ENCODE measurements around the gene PCDHA10. TPM values are rescaled to one million over a fixed set of nuclear protein-coding genes. Genes with fewer than 3 reads are reported as not detected.
"Not testable (repeated sequence)": the region's sequence is repeated elsewhere in the genome, so short reads cannot be mapped to it uniquely, and the experiment has no call there.

Gene PCDHA10
- polyA plus RNA-seq (ENCODE audit: insufficient read length in 10 of 10), result under 1 TPM; 0.07 to 0.29 (median 0.17) TPM
- long read RNA-seq, donor 1, result 0 reads
- long read RNA-seq, donor 2, result 0 reads
- long read RNA-seq, donor 3, result 0 reads
- long read RNA-seq, donor 4, result 0 reads
- long read RNA-seq, donor 5, full-length matches to known transcripts, result 1 of 1 reads
- long read RNA-seq, donor 5, partial matches to known transcripts, result 0 of 1 reads
- long read RNA-seq, donor 5, other reads (novel, unspliced or antisense), result 0 of 1 reads
- long read RNA-seq, donor 6, full-length matches to known transcripts, result 1 of 1 reads
- long read RNA-seq, donor 6, partial matches to known transcripts, result 0 of 1 reads
- long read RNA-seq, donor 6, other reads (novel, unspliced or antisense), result 0 of 1 reads
- long read RNA-seq, donor 7, result 0 reads
- long read RNA-seq, donor 8, result 0 reads
- long read RNA-seq, donor 9, result 0 reads

DNA sequence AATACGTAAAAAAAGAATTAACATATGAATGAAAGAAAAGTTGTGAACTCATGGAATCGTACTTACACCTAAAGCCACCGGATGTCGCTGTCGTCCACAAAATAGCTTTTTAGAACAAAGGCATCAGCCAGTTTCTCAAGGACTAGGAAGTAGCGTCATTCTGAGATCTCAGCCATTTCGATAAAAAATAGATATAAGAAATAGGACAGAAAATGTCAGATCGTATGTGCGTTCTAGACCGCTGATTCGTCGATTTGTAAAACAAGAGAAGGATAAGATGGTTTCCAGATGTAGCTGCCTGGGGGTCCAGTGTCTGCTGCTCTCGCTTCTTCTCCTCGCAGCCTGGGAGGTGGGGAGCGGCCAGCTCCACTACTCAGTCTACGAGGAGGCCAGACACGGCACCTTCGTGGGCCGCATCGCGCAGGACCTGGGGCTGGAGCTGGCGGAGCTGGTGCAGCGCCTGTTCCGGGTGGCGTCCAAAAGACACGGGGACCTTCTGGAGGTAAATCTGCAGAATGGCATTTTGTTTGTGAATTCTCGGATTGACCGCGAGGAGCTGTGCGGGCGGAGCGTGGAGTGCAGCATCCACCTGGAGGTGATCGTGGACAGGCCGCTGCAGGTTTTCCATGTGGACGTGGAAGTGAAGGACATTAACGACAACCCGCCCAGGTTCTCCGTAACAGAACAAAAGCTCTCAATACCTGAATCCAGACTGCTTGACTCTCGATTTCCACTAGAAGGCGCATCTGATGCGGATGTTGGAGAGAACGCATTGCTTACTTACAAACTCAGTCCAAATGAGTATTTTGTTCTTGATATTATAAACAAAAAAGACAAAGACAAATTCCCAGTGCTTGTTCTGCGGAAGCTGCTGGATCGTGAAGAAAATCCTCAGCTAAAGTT, at the start of gene PCDHA10:
Gene PCDHA10 (plus strand): TSS at position 126 of the 903 bp plus-strand sequence. CDS start 152 bp downstream, at position 278.
- DNase-seq, result no peak

- no peak for DNase-seq
Measured at GRCh38 chr5:140806834-140807775, 48.6 kb upstream of the PCDHA10 start, which contains the start of gene PCDHA4. Gene PCDHA4 (plus strand): TSS chr5:140807068.

DNA sequence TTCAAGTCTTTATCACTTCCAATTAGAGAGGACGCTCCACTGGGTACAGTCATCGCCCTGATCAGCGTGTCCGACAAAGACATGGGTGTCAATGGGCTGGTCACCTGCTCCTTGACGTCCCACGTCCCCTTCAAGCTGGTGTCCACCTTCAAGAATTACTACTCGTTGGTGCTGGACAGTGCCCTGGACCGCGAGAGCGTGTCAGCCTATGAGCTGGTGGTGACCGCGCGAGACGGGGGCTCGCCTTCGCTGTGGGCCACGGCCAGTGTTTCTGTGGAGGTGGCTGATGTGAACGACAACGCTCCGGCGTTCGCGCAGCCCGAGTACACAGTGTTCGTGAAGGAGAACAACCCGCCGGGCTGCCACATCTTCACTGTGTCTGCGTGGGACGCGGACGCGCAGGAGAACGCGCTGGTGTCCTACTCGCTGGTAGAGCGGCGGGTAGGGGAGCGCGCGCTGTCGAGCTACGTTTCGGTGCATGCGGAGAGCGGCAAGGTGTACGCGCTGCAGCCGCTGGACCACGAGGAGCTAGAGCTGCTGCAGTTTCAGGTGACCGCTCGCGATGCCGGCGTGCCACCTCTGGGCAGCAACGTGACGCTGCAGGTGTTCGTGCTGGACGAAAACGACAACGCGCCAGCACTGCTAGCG, 47.3 kb upstream of the PCDHA10 start:
- not testable (repeated sequence) for DNase-seq

DNA sequence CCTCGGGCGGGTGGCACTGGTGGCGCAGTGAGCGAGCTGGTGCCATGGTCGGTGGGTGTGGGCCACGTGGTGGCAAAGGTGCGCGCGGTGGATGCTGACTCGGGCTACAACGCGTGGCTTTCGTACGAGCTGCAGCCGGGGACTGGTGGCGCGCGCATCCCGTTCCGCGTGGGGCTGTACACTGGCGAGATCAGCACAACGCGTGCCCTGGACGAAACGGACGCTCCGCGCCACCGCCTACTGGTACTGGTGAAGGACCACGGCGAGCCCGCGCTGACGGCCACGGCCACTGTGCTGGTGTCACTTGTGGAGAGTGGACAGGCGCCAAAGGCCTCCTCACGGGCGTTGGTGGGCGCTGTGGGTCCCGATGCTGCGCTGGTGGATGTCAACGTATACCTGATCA, 46.8 kb upstream of the PCDHA10 start:
- DNase-seq, result no peak

DNA sequence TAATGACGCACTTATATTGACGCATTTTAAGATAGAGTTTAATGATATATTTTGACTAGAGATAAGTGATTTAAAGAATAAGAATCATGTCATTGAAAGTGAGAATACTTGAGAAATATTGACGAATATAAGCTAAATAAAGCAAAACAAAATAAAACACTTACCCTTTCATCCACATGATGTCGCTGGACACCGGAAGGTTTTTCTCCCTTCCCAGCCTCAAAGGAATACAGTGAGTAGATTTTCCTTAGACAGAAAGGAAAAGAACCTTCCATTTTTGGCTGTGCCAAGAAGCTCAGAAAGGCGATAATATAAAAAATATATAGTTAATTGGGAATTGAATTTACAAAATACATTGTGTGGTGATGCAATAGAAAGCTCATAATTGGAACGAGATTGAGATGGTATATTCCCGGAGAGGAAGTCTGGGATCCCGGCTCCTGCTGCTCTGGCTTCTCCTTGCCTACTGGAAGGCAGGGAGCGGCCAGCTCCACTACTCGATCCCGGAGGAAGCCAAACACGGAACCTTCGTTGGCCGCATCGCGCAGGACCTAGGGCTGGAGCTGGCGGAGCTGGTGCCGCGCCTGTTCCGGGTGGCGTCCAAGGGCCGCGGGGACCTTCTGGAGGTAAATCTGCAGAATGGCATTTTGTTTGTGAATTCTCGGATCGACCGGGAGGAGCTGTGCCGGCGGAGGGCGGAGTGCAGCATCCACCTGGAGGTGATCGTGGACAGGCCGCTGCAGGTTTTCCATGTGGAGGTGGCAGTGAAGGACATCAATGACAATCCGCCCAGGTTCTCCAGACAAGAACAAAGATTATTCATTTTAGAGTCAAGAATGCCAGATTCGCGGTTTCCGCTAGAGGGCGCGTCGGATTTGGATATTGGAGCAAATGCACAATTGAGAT, 34.1 kb upstream of the PCDHA10 start, which contains the start of gene PCDHA5:
Gene PCDHA5 (plus strand): TSS at position 239 of the 906 bp plus-strand sequence.
- no peak for DNase-seq

DNA sequence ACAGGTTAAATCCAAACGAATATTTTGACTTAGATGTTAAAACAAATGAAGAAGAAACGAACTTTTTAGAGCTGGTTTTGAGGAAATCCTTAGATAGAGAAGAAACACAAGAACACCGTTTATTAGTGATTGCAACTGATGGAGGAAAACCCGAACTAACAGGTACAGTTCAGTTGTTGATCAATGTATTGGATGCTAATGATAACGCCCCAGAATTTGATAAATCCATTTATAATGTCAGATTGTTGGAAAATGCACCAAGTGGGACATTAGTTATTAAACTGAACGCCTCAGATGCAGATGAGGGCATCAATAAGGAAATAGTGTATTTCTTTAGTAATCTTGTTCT, 33.4 kb upstream of the PCDHA10 start:
- no peak for DNase-seq

- DNase-seq, result not testable (repeated sequence)
Measured at GRCh38 chr5:140822969-140823368, 32.7 kb upstream of the PCDHA10 start.

- DNase-seq, result no peak
Measured at GRCh38 chr5:140823475-140823874, 32.2 kb upstream of the PCDHA10 start.

DNA sequence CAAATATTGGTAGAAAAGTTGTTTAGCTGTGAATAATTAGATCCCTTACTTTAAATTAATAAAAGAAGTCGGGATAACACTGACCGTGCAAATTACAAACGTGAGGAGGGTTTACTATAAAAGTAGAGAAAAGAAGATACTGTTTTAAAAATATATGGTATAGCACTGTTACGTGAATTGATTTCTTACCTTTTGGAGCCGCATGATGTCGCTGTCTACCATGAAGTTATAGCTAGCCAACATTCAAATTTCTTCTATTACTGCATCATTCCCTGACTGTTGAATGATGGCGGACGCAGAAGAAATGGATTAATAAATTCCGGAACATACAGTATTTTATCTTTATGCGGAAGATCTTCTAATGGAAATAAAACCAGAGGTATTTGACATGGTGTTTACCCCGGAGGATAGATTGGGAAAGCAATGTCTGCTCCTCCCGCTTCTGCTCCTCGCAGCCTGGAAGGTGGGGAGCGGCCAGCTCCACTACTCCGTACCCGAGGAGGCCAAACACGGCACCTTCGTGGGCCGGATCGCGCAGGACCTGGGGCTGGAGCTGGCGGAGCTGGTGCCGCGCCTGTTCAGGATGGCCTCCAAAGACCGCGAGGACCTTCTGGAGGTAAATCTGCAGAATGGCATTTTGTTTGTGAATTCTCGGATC, 27.9 kb upstream of the PCDHA10 start, which contains the start of gene PCDHA6:
Gene PCDHA6 (plus strand): TSS at position 257 of the 658 bp plus-strand sequence. CDS start 132 bp downstream, at position 389.
- DNase-seq, result no peak

DNA sequence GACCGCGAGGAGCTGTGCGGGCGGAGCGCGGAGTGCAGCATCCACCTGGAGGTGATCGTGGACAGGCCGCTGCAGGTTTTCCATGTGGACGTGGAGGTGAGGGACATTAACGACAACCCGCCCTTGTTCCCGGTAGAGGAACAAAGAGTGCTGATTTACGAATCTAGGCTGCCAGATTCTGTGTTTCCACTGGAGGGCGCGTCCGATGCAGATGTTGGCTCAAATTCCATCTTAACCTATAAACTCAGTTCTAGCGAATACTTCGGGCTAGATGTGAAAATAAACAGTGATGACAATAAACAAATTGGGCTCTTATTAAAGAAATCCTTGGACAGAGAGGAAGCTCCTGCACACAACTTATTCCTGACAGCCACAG, 27.3 kb upstream of the PCDHA10 start:
- no peak for DNase-seq

DNA sequence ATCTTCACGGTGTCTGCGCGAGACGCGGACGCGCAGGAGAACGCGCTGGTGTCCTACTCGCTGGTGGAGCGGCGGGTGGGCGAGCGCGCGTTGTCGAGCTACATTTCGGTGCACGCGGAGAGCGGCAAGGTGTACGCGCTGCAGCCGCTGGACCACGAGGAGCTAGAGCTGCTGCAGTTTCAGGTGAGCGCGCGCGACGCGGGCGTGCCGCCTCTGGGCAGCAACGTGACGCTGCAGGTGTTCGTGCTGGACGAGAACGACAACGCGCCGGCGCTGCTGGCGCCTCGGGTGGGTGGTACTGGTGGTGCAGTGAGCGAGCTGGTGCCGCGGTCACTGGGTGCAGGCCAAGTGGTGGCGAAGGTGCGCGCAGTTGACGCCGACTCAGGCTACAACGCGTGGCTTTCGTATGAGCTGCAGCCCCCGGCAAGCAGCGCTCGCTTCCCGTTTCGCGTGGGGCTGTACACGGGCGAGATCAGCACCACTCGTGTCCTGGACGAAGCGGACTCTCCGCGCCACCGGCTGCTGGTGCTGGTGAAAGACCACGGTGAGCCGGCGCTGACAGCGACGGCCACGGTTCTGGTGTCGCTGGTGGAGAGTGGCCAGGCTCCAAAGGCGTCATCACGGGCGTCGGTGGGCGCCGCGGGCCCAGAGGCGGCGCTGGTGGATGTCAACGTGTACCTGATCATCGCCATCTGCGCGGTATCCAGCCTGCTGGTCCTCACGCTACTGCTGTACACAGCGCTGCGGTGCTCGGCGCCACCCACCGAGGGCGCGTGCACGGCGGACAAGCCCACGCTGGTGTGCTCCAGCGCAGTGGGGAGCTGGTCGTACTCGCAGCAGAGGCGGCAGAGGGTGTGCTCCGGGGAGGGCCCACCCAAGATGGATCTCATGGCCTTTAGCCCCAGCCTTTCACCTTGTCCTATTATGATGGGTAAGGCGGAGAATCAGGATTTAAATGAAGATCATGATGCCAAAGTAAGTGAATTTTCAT, 25.9 kb upstream of the PCDHA10 start:
- not testable (repeated sequence) for DNase-seq

- peak in 1 of 3 donors; percentile 5 for DNase-seq
Measured at GRCh38 chr5:140833993-140834392, 21.7 kb upstream of the PCDHA10 start, which contains the start of gene PCDHA7. Gene PCDHA7 (plus strand): TSS chr5:140834269. CDS start chr5:140834384, 115 bp downstream.

- DNase-seq, result not testable (repeated sequence)
Measured at GRCh38 chr5:140834439-140835008, 21.2 kb upstream of the PCDHA10 start.

DNA sequence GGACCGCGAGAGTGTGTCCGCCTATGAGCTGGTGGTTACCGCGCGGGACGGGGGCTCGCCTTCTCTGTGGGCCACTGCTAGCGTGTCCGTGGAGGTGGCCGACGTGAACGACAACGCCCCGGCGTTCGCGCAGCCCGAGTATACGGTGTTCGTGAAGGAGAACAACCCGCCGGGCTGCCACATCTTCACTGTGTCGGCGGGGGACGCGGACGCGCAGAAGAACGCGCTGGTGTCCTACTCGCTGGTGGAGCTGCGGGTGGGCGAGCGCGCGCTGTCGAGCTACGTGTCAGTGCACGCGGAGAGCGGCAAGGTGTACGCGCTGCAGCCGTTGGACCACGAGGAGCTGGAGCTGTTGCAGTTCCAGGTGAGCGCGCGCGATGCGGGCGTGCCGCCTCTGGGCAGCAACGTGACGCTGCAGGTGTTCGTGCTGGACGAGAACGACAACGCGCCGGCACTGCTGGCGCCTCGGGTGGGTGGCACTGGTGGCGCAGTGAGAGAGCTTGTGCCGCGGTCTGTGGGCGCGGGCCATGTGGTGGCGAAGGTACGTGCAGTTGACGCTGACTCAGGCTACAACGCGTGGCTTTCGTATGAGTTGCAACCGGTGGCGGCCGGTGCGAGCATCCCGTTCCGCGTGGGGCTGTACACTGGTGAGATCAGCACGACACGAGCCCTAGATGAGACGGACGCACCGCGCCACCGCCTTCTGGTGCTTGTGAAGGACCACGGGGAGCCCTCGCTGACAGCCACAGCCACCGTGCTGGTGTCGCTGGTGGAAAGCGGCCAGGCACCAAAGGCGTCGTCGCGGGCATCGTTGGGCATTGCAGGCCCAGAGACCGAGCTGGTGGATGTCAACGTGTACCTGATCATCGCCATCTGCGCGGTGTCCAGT, 19.8 kb upstream of the PCDHA10 start:
- DNase-seq, result no peak

DNA sequence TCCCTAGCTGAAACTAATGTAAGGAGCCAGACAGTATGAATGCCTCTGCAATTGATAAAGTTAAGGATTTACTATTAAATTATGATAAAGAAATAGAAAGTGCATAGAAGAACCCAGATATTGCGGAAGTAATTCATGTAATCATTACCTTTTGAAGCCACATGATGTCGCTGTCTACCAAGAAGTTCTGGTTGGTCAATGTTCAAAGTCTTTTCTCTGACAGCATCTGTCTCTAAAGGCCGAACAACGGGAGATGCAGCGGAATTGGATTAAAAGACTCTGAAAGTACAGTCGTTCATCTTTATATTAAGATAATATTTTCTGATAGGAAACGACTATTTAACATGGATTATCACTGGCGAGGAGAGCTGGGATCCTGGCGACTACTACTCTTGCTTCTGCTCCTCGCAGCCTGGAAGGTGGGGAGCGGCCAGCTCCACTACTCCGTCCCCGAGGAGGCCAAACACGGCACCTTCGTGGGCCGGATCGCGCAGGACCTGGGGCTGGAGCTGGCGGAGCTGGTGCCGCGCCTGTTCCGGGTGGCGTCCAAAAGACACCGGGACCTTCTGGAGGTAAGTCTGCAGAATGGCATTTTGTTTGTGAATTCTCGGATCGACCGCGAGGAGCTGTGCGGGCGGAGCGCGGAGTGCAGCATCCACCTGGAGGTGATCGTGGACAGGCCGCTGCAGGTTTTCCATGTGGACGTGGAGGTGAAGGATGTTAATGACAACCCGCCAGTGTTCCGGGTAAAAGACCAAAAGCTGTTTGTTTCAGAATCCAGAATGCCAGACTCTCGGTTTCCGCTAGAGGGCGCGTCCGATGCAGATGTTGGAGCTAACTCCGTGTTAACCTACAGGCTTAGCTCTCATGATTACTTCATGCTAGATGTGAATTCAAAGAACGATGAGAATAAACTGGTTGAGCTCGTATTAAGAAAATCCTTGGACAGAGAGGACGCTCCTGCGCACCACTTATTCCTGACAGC, 14.4 kb upstream of the PCDHA10 start, which contains the start of gene PCDHA8:
Gene PCDHA8 (plus strand): TSS at position 210 of the 985 bp plus-strand sequence. CDS start 135 bp downstream, at position 345.
- no peak for DNase-seq

All from muscle of back (tissue), 13 donors.